Measurements from ENCODE around the gene RNF223. TPM values are rescaled to one million over a fixed set of nuclear protein-coding genes. Genes with fewer than 3 reads are reported as not detected.

The RNF223 gene
- polyA plus RNA-seq, 4 donors = 0.15 to 0.45 (median 0.18) TPM; not detected in 1

GRCh38 chr1:1118876-1119220, 44.7 kb upstream of the RNF223 start:
- WGBS, 3 donors = 85 to 91% (median 86%) methylated on average over 11 of the region's 11 CpGs
- Histone ChIP-seq H3K9me3 (ENCODE audit: control insufficient read depth in 2 of 2, insufficient read depth in 1 of 2, low read depth in 1 of 2, low read length in 1 of 2) (peaks cover 0 to 8% of the 10 kb centered on the region in 2 donors), H3K36me3 (ENCODE audit: control insufficient read depth in 3 of 3, insufficient read depth in 2 of 3, low read depth in 1 of 3, low read length in 3 of 3) (no peaks in the 10 kb centered on the region), H3K27ac (ENCODE audit: low read depth in 1 of 3, low read length in 2 of 3) (no peak overlapping the region), H3K4me1 (ENCODE audit: control insufficient read depth in 3 of 3, insufficient read depth in 2 of 3, low read depth in 1 of 3, low read length in 2 of 3) (peaks cover 0 to 26% (median 1%) of the 10 kb centered on the region in 3 donors), H3K4me3 (ENCODE audit: low read depth in 1 of 3, low read length in 3 of 3) (no peak overlapping the region), H3K27me3 (ENCODE audit: control insufficient read depth in 3 of 3, insufficient read depth in 3 of 3, low read length in 3 of 3) (peaks cover 0 to 13% (median 5%) of the 10 kb centered on the region in 3 donors)
- DNase-seq (no peak), FAIRE-seq (no peak)

GRCh38 chr1:1118011-1118875, 44.1 kb upstream of the RNF223 start:
- DNase-seq = no peak
- peaks cover 0 to 13% (median 5%) of the 10 kb centered on the region in 3 donors for H3K27me3 ChIP-seq (ENCODE audit: control insufficient read depth in 3 of 3, insufficient read depth in 3 of 3, low read length in 3 of 3)
- WGBS, 3 donors = 85% methylated on average over 32 to 33 of the region's 33 CpGs
- no peak for FAIRE-seq
- H3K9me3 ChIP-seq (ENCODE audit: control insufficient read depth in 2 of 2, insufficient read depth in 1 of 2, low read depth in 1 of 2, low read length in 1 of 2) = peaks cover 0 to 14% of the 10 kb centered on the region in 2 donors
- H3K36me3 ChIP-seq (ENCODE audit: control insufficient read depth in 3 of 3, insufficient read depth in 2 of 3, low read depth in 1 of 3, low read length in 3 of 3) = peaks cover 0 to 4% (median 0%) of the 10 kb centered on the region in 3 donors
- peaks cover 0 to 20% (median 0%) of the 10 kb centered on the region in 3 donors for H3K4me1 ChIP-seq (ENCODE audit: control insufficient read depth in 3 of 3, insufficient read depth in 2 of 3, low read depth in 1 of 3, low read length in 2 of 3)
- no peak overlapping the region for H3K4me3 ChIP-seq (ENCODE audit: low read depth in 1 of 3, low read length in 3 of 3)
- no peak overlapping the region for H3K27ac ChIP-seq (ENCODE audit: low read depth in 1 of 3, low read length in 2 of 3)

- peaks cover 0 to 13% (median 5%) of the 10 kb centered on the region in 3 donors for H3K27me3 ChIP-seq (ENCODE audit: control insufficient read depth in 3 of 3, insufficient read depth in 3 of 3, low read length in 3 of 3)
Observed at GRCh38 chr1:1117469-1117831, 43.3 kb upstream of the RNF223 start.

GRCh38 chr1:1116701-1117468, 42.8 kb upstream of the RNF223 start:
- H3K27ac ChIP-seq (ENCODE audit: low read depth in 1 of 3, low read length in 2 of 3) = no peak overlapping the region
- no peak for DNase-seq
- 8 to 15% (median 11%) methylated on average over 17 to 47 of the region's 47 CpGs for WGBS, 3 donors

More at GRCh38 chr1:1117469-1117831, 43.3 kb upstream of the RNF223 start:
- no peak for FAIRE-seq
- WGBS, 3 donors = 71 to 73% (median 73%) methylated on average over 18 to 20 of the region's 20 CpGs
- H3K36me3 ChIP-seq (ENCODE audit: control insufficient read depth in 3 of 3, insufficient read depth in 2 of 3, low read depth in 1 of 3, low read length in 3 of 3) = peaks cover 0 to 11% (median 0%) of the 10 kb centered on the region in 3 donors
- H3K27ac ChIP-seq (ENCODE audit: low read depth in 1 of 3, low read length in 2 of 3) = no peak overlapping the region
- DNase-seq = no peak
- H3K4me3 ChIP-seq (ENCODE audit: low read depth in 1 of 3, low read length in 3 of 3) = no peak overlapping the region
- H3K9me3 ChIP-seq (ENCODE audit: control insufficient read depth in 2 of 2, insufficient read depth in 1 of 2, low read depth in 1 of 2, low read length in 1 of 2) = peaks cover 0 to 22% of the 10 kb centered on the region in 2 donors
- peaks cover 0 to 12% (median 0%) of the 10 kb centered on the region in 3 donors for H3K4me1 ChIP-seq (ENCODE audit: control insufficient read depth in 3 of 3, insufficient read depth in 2 of 3, low read depth in 1 of 3, low read length in 2 of 3)

GRCh38 chr1:1115786-1116700, 41.9 kb upstream of the RNF223 start, which contains the start of gene C1orf159:
C1orf159 (minus strand) TSS chr1:1116089; CDS start chr1:1091543, 24,546 bp downstream.
- peak within 1 kb of the TSS; percentile 56 to 89 (median 84) for H3K4me3 ChIP-seq (ENCODE audit: low read depth in 1 of 3, low read length in 3 of 3)
- H3K27ac ChIP-seq (ENCODE audit: low read depth in 1 of 3, low read length in 2 of 3) = peak within 1 kb of the TSS in 1 of 3 donors; percentile 75
- DNase-seq (peak; percentile 98 to 99), FAIRE-seq (no peak)
- peaks cover 0 to 24% (median 0%) of the 10 kb centered on the region in 3 donors for H3K36me3 ChIP-seq (ENCODE audit: control insufficient read depth in 3 of 3, insufficient read depth in 2 of 3, low read depth in 1 of 3, low read length in 3 of 3)
- H3K27me3 ChIP-seq (ENCODE audit: control insufficient read depth in 3 of 3, insufficient read depth in 3 of 3, low read length in 3 of 3) = peaks cover 0 to 13% (median 5%) of the 10 kb centered on the region in 3 donors
- peaks cover 0 to 29% of the 10 kb centered on the region in 2 donors for H3K9me3 ChIP-seq (ENCODE audit: control insufficient read depth in 2 of 2, insufficient read depth in 1 of 2, low read depth in 1 of 2, low read length in 1 of 2)
- peaks cover 0 to under 1% (median 0%) of the 10 kb centered on the region in 3 donors for H3K4me1 ChIP-seq (ENCODE audit: control insufficient read depth in 3 of 3, insufficient read depth in 2 of 3, low read depth in 1 of 3, low read length in 2 of 3)
- 0% methylated on average over 87 to 128 of the region's 128 CpGs for WGBS, 3 donors

More at GRCh38 chr1:1116701-1117468, 42.8 kb upstream of the RNF223 start:
- Histone ChIP-seq H3K27me3 (ENCODE audit: control insufficient read depth in 3 of 3, insufficient read depth in 3 of 3, low read length in 3 of 3) (peaks cover 0 to 13% (median 5%) of the 10 kb centered on the region in 3 donors), H3K36me3 (ENCODE audit: control insufficient read depth in 3 of 3, insufficient read depth in 2 of 3, low read depth in 1 of 3, low read length in 3 of 3) (peaks cover 0 to 17% (median 0%) of the 10 kb centered on the region in 3 donors), H3K9me3 (ENCODE audit: control insufficient read depth in 2 of 2, insufficient read depth in 1 of 2, low read depth in 1 of 2, low read length in 1 of 2) (peaks cover 0 to 28% of the 10 kb centered on the region in 2 donors), H3K4me1 (ENCODE audit: control insufficient read depth in 3 of 3, insufficient read depth in 2 of 3, low read depth in 1 of 3, low read length in 2 of 3) (peaks cover 0 to 8% (median 0%) of the 10 kb centered on the region in 3 donors), H3K4me3 (ENCODE audit: low read depth in 1 of 3, low read length in 3 of 3) (peak overlapping the region; percentile 29 to 89 (median 34))
- no peak for FAIRE-seq

GRCh38 chr1:1115136-1115785, 41.2 kb upstream of the RNF223 start:
- 6 to 20% (median 13%) methylated on average over 33 to 38 of the region's 41 CpGs for WGBS, 3 donors
- FAIRE-seq (no peak), DNase-seq (no peak)
- Histone ChIP-seq H3K9me3 (ENCODE audit: control insufficient read depth in 2 of 2, insufficient read depth in 1 of 2, low read depth in 1 of 2, low read length in 1 of 2) (peaks cover 0 to 29% of the 10 kb centered on the region in 2 donors), H3K27ac (ENCODE audit: low read depth in 1 of 3, low read length in 2 of 3) (no peak overlapping the region), H3K27me3 (ENCODE audit: control insufficient read depth in 3 of 3, insufficient read depth in 3 of 3, low read length in 3 of 3) (peaks cover 0 to 13% (median 5%) of the 10 kb centered on the region in 3 donors), H3K36me3 (ENCODE audit: control insufficient read depth in 3 of 3, insufficient read depth in 2 of 3, low read depth in 1 of 3, low read length in 3 of 3) (peaks cover 0 to 28% (median 0%) of the 10 kb centered on the region in 3 donors), H3K4me1 (ENCODE audit: control insufficient read depth in 3 of 3, insufficient read depth in 2 of 3, low read depth in 1 of 3, low read length in 2 of 3) (no peaks in the 10 kb centered on the region), H3K4me3 (ENCODE audit: low read depth in 1 of 3, low read length in 3 of 3) (peak overlapping the region; percentile 56 to 89 (median 84))

- DNase-seq (no peak), FAIRE-seq (no peak)
- peaks cover 0 to 29% of the 10 kb centered on the region in 2 donors for H3K9me3 ChIP-seq (ENCODE audit: control insufficient read depth in 2 of 2, insufficient read depth in 1 of 2, low read depth in 1 of 2, low read length in 1 of 2)
- H3K27me3 ChIP-seq (ENCODE audit: control insufficient read depth in 3 of 3, insufficient read depth in 3 of 3, low read length in 3 of 3) = peaks cover 0 to 10% (median 5%) of the 10 kb centered on the region in 3 donors
- H3K27ac ChIP-seq (ENCODE audit: low read depth in 1 of 3, low read length in 2 of 3) = no peak overlapping the region
- H3K4me1 ChIP-seq (ENCODE audit: control insufficient read depth in 3 of 3, insufficient read depth in 2 of 3, low read depth in 1 of 3, low read length in 2 of 3) = no peaks in the 10 kb centered on the region
- peaks cover 0 to 28% (median 0%) of the 10 kb centered on the region in 3 donors for H3K36me3 ChIP-seq (ENCODE audit: control insufficient read depth in 3 of 3, insufficient read depth in 2 of 3, low read depth in 1 of 3, low read length in 3 of 3)
- 92 to 94% (median 93%) methylated on average over 13 of the region's 13 CpGs for WGBS, 3 donors
- H3K4me3 ChIP-seq (ENCODE audit: low read depth in 1 of 3, low read length in 3 of 3) = no peak overlapping the region
Observed at GRCh38 chr1:1114431-1114830, 40.3 kb upstream of the RNF223 start.

Data from small intestine (tissue), 7 donors.